NT2/D1 (cell line): ENCODE data around the gene SPC24.

Experiments
- DNase-seq: peaks from one replicate; pipeline ENCODE4 v3.0.0-alpha.2; 2011; ENCODE audit warnings: low read depth, low spot score
- H3K27me3 ChIP-seq: 2 replicates; pipeline ENCODE4 v1.6.0; 2011; ENCODE audit warnings: mild to moderate bottlenecking; ENCODE audit not compliant: insufficient read length, insufficient read depth
- H3K36me3 ChIP-seq: 2 replicates; pipeline ENCODE4 v1.6.1; 2011; ENCODE audit warnings: mild to moderate bottlenecking, low read length, mixed read lengths; ENCODE audit not compliant: insufficient read depth, insufficient read length
- H3K4me1 ChIP-seq: 2 replicates; pipeline ENCODE4 v1.5.1; 2011; ENCODE audit not compliant: insufficient read depth, insufficient read length
- H3K4me3 ChIP-seq: 2 replicates; pipeline ENCODE4 v1.5.1; 2011; ENCODE audit warnings: low read depth; ENCODE audit not compliant: insufficient read length
- H3K9ac ChIP-seq: 2 replicates; pipeline ENCODE4 v1.6.0; 2011; ENCODE audit warnings: low read depth; ENCODE audit not compliant: insufficient read length
- H3K9me3 ChIP-seq: 2 replicates; pipeline ENCODE4 v1.5.1; 2011; ENCODE audit warnings: mild to moderate bottlenecking, low read length; ENCODE audit not compliant: insufficient read depth
- SUZ12 ChIP-seq: IDR thresholded peaks from 2 replicates; pipeline ENCODE4 v1.6.1; 2011; ENCODE audit not compliant: insufficient read length, insufficient read depth; ENCODE audit errors: extremely low read depth
- YY1 ChIP-seq: IDR thresholded peaks from 2 replicates; pipeline ENCODE4 v1.6.1; 2011; ENCODE audit not compliant: insufficient read length, insufficient read depth
- ZNF274 ChIP-seq: IDR thresholded peaks from 2 replicates; pipeline ENCODE4 v1.6.1; 2011; ENCODE audit warnings: mild to moderate bottlenecking, low read depth, low read length

The SPC24 gene

GRCh38 chr19:11177592-11177991 is 22.0 kb upstream of the SPC24 start:
- Histone ChIP-seq H3K4me3 (no peak overlapping the region), H3K36me3 (peaks cover 57% of the 10 kb centered on the region), H3K27me3 (no peaks in the 10 kb centered on the region), H3K4me1 (peaks cover 3% of the 10 kb centered on the region), H3K9ac (no peak overlapping the region), H3K9me3 (no peaks in the 10 kb centered on the region)
- TF ChIP-seq YY1, result no peak
- no peak for TF ChIP-seq ZNF274
- TF ChIP-seq SUZ12, result no peak
- no peak for DNase-seq

GRCh38 chr19:11176466-11177193 is 21.0 kb upstream of the SPC24 start:
- no peak overlapping the region for H3K9ac ChIP-seq
- H3K36me3 ChIP-seq, result peaks cover 62% of the 10 kb centered on the region
- H3K4me1 ChIP-seq, result peaks cover 3% of the 10 kb centered on the region
- TF ChIP-seq ZNF274 (no peak), SUZ12 (no peak), YY1 (no peak)
- DNase-seq, result no peak
- no peaks in the 10 kb centered on the region for H3K9me3 ChIP-seq
- H3K27me3 ChIP-seq, result no peaks in the 10 kb centered on the region
- no peak overlapping the region for H3K4me3 ChIP-seq

- H3K4me3 ChIP-seq, result no peak overlapping the region
- peaks cover 64% of the 10 kb centered on the region for H3K36me3 ChIP-seq
- TF ChIP-seq SUZ12, result no peak
- TF ChIP-seq ZNF274, result no peak
- TF ChIP-seq YY1, result no peak
- H3K4me1 ChIP-seq, result peaks cover 3% of the 10 kb centered on the region
- no peaks in the 10 kb centered on the region for H3K9me3 ChIP-seq
- H3K9ac ChIP-seq, result no peak overlapping the region
- DNase-seq, result no peak
- no peaks in the 10 kb centered on the region for H3K27me3 ChIP-seq
These were observed 20.3 kb upstream of the SPC24 start for GRCh38 chr19:11175920-11176319.

- no peak for TF ChIP-seq ZNF274
- H3K4me3 ChIP-seq, result no peak overlapping the region
- H3K4me1 ChIP-seq, result no peaks in the 10 kb centered on the region
- H3K27me3 ChIP-seq, result no peaks in the 10 kb centered on the region
- no peak overlapping the region for H3K9ac ChIP-seq
- no peaks in the 10 kb centered on the region for H3K9me3 ChIP-seq
- no peak for DNase-seq
- peaks cover 76% of the 10 kb centered on the region for H3K36me3 ChIP-seq
These were observed 18.8 kb upstream of the SPC24 start for GRCh38 chr19:11174336-11174735.

GRCh38 chr19:11173516-11174155 is 18.1 kb upstream of the SPC24 start:
- Histone ChIP-seq H3K36me3 (peaks cover 76% of the 10 kb centered on the region), H3K9me3 (no peaks in the 10 kb centered on the region), H3K4me3 (no peak overlapping the region), H3K4me1 (no peaks in the 10 kb centered on the region), H3K9ac (no peak overlapping the region), H3K27me3 (no peaks in the 10 kb centered on the region)
- TF ChIP-seq SUZ12, result no peak
- TF ChIP-seq ZNF274, result no peak
- no peak for TF ChIP-seq YY1
- no peak for DNase-seq

- Histone ChIP-seq H3K9me3 (no peaks in the 10 kb centered on the region), H3K27me3 (no peaks in the 10 kb centered on the region), H3K4me1 (no peaks in the 10 kb centered on the region), H3K9ac (no peak overlapping the region), H3K4me3 (no peak overlapping the region), H3K36me3 (peaks cover 77% of the 10 kb centered on the region)
- DNase-seq, result no peak
- no peak for TF ChIP-seq SUZ12
- TF ChIP-seq YY1, result no peak
- TF ChIP-seq ZNF274, result no peak
These were observed 17.0 kb upstream of the SPC24 start for GRCh38 chr19:11172576-11172975.

- no peak overlapping the region for H3K9ac ChIP-seq
- no peak for DNase-seq
- peaks cover 74% of the 10 kb centered on the region for H3K36me3 ChIP-seq
- no peaks in the 10 kb centered on the region for H3K27me3 ChIP-seq
- no peak overlapping the region for H3K4me3 ChIP-seq
- no peaks in the 10 kb centered on the region for H3K4me1 ChIP-seq
- TF ChIP-seq YY1, result no peak
- no peak for TF ChIP-seq ZNF274
- TF ChIP-seq SUZ12, result no peak
- no peaks in the 10 kb centered on the region for H3K9me3 ChIP-seq
These were observed 15.6 kb upstream of the SPC24 start for GRCh38 chr19:11171144-11171543.
